GM12864 (cell line): ENCODE measurements around the gene RNU5D-1.
"Not testable (repeated sequence)": the region's sequence is repeated elsewhere in the genome, so short reads cannot be mapped to it uniquely, and the experiment has no call there.

Experiments
- DNase-seq: peaks from one replicate; pipeline ENCODE4 v3.0.0-alpha.2; 2011; ENCODE audit warnings: low read depth
- H3K4me3 ChIP-seq: 2 replicates; pipeline ENCODE4 v1.5.1; 2011; ENCODE audit warnings: mild to moderate bottlenecking, low read depth, low read length, control low read depth
- CTCF ChIP-seq: IDR thresholded peaks from 2 replicates; pipeline ENCODE4 v1.5.1; 2011; ENCODE audit warnings: low read depth, mild to moderate bottlenecking, moderate library complexity, low read length, control low read depth, inconsistent platforms; ENCODE audit errors: missing control alignments

Gene RNU5D-1

GRCh38 chr1:44743211-44743610, 12.2 kb upstream of the RNU5D-1 start:
- TF ChIP-seq CTCF = no peak
- H3K4me3 ChIP-seq = no peak overlapping the region
- DNase-seq = no peak

- no peak for TF ChIP-seq CTCF
- DNase-seq = no peak
- H3K4me3 ChIP-seq = peak overlapping the region; percentile 83
These were observed 9.2 kb upstream of the RNU5D-1 start for GRCh38 chr1:44740179-44740617.

GRCh38 chr1:44739307-44740178, 8.6 kb upstream of the RNU5D-1 start, which contains the start of gene KIF2C:
KIF2C (plus strand) TSS chr1:44739837; CDS start chr1:44739933, 96 bp downstream.
- peak; percentile 92 for DNase-seq
- TF ChIP-seq CTCF = no peak
- peak within 1 kb of the TSS; percentile 83 for H3K4me3 ChIP-seq

GRCh38 chr1:44738953-44739306, 8.0 kb upstream of the RNU5D-1 start:
- not testable (repeated sequence) for DNase-seq
- H3K4me3 ChIP-seq = peak overlapping the region; percentile 83

GRCh38 chr1:44735992-44736391, 5.0 kb upstream of the RNU5D-1 start:
- no peak for TF ChIP-seq CTCF
- H3K4me3 ChIP-seq = no peak overlapping the region
- DNase-seq = no peak

GRCh38 chr1:44733784-44734183, 2.8 kb upstream of the RNU5D-1 start:
- H3K4me3 ChIP-seq = no peak overlapping the region
- TF ChIP-seq CTCF = no peak
- DNase-seq = no peak

GRCh38 chr1:44733365-44733764, 2.4 kb upstream of the RNU5D-1 start:
- H3K4me3 ChIP-seq = no peak overlapping the region
- no peak for TF ChIP-seq CTCF
- DNase-seq = no peak
